Pulmonary artery endothelial cell (primary cell): Measurements from ENCODE around the gene MRPL48. TPM values are rescaled to one million over a fixed set of nuclear protein-coding genes. Genes with fewer than 3 reads are reported as not detected.
"Not testable (repeated sequence)": the region's sequence is repeated elsewhere in the genome, so short reads cannot be mapped to it uniquely, and the experiment has no call there.

Source experiments
- DNase-seq: peaks from one replicate; pipeline ENCODE4 v3.0.0-alpha.2; 2011; ENCODE audit warnings: low read depth, low spot score
- total RNA-seq: library from RNA; depleted of rRNA; stranded (reverse); fragments of >200 nt; gene quantifications from 2 replicates; pipeline ENCODE4 v1.2.3, GENCODE V29; 2014

Gene MRPL48
- total RNA-seq, result 28.6 and 41.0 TPM in 2 replicates

DNA sequence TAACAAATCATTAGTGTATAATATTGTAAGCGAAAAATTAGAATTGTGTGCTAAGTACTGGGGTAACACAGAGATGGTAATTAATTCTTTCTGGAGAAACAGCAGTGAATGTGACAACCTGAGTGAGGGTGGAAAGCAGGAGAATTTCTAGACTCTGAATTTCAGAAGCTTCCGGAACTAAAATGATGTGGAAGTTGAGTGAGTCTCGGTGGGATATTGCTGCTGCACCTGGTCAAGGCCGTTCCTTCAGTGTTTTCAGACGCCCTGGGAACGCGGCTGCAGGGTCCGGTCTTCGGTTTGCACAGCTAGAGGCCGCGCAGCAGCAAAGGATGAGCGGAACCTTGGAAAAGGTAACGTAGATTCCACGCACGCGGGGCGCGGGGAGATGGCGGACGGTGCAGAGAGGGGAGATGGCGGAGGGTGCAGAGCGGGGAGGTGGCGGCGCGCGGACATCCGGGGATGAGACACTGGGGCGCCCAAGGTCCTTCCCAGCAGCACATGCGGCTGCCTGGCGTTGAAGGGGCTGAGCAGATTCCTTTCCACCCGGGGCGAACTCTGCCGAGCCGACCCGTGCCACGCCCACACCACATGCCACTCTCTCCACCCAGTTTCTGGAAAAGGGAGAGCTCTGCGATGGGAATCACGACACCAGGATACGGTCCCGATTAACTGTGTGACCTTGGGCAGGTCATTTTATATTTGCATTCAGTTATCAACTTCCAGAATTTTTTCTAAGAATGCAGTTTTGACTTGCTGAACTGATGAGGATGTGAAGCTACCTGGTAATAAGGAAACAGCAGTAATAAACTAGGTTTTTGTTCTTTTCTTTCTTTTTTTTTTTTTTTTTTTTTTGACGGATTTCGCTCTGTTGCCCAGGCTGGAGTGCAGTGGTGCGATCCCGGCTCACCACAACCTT, at the start of gene MRPL48:
TSS of gene MRPL48 (plus strand) at position 232 of the 916 bp plus-strand sequence. CDS start at position 330, 98 bp downstream.
- peak; percentile 58 for DNase-seq

GRCh38 chr11:73743045-73743444, 44.6 kb upstream of the MRPL48 start:
- DNase-seq, result no peak

- DNase-seq, result no peak
These were observed 41.0 kb upstream of the MRPL48 start for GRCh38 chr11:73746701-73747100.

DNA sequence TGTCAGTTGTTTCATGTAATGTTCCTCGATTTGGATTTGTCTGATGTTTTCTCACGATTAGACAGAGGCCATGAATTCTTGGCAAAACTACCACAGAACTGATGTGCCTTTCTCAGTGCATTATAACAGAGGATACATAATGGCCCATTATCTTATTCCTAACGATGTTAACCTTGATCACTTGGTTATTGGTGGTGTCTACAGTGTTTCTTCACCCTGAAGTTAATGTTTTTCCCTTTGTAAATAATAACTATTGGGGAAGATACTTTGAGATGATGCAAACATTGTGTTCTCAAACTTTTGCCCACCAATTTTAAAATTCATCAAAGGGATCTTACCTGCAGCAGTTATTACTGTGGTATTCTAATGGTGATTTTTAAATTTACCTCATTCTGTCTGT, 39.9 kb upstream of the MRPL48 start:
- DNase-seq, result no peak

- no peak for DNase-seq
These were observed 39.4 kb upstream of the MRPL48 start for GRCh38 chr11:73748300-73748699.

- no peak for DNase-seq
These were observed 38.6 kb upstream of the MRPL48 start for GRCh38 chr11:73749118-73749517.

DNA sequence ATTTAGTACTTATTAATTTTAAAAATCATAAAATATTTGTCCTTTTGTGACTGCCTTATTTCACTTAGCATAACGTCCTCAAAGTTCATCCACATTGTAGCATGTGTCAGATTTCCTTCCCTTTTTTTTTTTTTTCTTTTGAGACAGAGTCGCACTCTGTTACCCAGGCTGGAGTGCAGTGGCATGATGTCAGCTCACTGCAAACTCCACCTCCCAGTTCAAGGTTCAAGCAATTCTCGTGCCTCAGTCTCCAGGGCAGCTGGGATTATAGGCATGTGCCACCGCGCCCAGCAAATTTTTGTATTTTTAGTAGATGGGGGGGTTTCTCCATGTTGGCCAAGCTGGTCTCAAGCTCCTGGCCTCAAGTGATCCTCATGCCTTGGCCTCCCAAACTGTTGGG, 37.4 kb upstream of the MRPL48 start:
- no peak for DNase-seq

- not testable (repeated sequence) for DNase-seq
These were observed 36.8 kb upstream of the MRPL48 start for GRCh38 chr11:73750862-73751261.

DNA sequence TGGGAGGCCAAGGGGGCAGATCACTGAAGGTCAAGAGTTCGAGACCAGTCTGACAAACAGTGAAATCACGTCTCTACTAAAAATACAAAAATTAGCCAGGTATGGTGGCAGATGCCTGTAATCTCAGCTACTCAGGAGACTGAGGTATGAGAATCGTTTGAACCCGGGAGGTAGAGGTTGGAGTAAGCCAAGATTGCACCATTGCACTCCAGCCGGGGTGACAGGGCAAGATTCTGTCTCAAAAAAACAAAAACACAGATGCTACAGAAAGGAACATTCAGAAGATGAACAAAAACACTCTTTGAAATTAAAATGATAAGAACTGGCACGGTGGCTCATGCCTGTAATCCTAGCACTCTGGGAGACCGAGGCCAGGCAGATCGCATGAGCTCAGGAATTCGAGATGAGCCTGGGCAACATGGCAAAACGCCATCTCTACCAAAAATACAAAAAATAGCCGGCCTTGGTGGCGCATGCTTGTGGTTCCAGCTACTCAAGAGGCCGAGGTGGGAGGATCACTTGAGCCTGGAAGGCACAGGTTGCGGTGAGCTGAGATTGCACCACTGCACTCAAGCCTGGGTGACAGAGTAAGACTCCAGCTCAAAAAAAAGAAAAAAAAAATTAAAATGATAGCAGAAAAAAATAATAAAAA, 35.3 kb upstream of the MRPL48 start:
- no peak for DNase-seq

- no peak for DNase-seq
These were observed 34.8 kb upstream of the MRPL48 start for GRCh38 chr11:73752903-73753302.

GRCh38 chr11:73753938-73754337, 33.7 kb upstream of the MRPL48 start:
- DNase-seq, result no peak

DNA sequence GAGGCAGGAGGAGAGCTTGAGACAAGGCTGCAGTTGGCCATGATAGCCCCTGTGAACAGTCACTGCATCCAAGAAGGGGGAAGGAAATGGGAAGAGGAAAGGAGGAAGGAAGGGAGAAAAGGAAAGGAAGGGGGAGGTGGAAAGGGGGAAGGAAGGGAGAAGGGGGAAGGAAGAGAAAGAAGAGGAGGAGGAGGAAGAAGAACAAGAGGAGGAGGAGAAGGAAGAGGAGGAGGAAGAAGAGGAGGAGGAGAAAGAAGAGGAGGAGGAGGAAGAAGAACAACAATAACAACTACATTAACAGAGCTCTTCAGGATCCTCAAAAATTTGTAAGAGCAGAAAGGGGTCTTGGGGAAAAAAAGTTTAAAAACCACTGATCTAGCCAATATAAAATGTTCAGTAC, 32.0 kb upstream of the MRPL48 start:
- DNase-seq, result no peak

DNA sequence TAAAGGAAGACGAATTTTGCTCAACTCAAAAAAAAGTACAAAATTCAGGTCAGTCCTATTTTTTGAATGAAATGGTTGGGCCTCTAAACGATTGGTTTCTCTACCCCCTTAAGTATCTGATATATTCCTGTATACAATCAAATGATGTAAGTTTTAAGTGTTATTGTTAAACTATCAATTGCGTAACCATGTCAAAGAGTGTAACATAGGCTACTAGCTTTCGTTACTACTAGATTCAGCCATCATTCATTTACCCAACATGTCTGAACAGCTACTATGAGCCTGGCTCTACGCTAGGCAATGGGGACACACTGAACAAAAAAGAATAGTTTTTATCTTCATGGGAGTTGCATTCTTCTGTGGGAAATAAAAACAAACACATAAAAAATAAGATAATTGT, 30.1 kb upstream of the MRPL48 start:
- DNase-seq, result no peak

DNA sequence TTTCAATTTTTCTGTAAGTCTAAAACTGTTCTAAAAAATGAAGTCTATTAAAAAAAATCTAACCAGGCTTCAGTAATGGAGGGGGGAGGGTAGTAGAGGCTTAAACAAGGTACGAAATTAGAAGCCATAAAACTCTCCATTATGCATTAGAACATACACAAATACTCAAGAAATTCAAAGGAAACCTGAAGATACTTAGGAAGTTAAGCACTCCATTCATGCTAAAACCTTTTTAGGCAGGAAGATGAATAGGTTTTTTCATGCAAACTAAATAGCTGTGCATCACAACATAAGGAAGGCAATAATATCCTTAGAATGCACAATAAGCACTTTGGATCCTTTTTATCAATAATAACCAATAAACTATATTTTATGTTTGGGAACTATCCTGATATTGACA, 29.2 kb upstream of the MRPL48 start:
- no peak for DNase-seq

DNA sequence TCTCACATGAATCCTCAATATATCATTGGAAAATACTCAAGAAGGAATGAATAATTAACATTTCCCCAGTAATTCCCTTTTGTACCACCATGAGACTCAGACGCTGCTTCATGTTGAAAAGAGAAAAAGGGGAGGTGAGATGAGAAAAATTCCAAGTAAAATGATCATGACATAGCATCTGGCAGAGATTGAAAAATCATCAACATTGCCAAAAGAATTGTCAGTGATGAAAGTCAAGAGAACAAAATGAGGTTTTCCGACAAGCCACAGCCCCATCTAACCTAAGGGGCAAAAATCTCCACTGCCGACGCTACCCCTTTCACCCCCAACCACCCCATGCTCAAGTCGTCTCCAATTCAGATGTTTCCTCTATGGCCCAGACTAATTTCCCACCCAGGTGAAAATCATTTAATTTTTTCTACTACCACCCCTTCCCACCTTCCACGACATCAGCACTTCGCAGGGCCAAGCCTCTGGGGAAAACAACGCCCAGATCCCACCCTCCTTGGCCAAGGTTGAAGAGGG, 28.0 kb upstream of the MRPL48 start:
- DNase-seq, result no peak

GRCh38 chr11:73760135-73760678, 27.5 kb upstream of the MRPL48 start:
- DNase-seq, result no peak

- DNase-seq, result peak; percentile 98
These were observed 26.8 kb upstream of the MRPL48 start, which contains the start of gene RAB6A for GRCh38 chr11:73760679-73761402. RAB6A (minus strand) TSS chr11:73761074; CDS start chr11:73760635, 439 bp downstream.

DNA sequence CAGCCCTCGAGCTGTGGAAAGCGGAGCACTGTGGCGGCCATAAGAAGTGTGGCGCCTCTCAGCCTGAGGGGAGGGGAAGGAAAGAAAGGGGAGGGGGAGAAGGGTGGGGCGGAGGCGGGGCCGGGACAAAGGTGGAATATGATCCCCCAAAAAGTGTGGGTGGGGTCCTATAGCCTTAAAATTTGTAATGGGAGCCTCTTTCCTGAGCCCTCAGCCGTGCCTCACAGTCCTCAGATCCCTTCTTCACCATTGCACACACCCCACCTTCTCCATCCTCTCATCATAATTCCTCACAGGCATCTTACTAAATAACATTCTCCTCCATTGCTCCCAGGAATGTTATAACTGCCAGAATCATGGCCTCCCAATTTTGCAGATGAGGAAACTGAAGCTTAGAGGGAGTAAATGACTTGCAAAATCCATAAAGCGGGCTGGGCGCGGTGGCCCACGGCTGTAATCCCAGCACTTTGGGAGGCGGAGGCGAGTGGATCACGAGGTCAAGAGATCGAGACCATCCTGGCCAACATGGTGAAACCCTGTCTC, 26.2 kb upstream of the MRPL48 start:
- DNase-seq, result no peak

DNA sequence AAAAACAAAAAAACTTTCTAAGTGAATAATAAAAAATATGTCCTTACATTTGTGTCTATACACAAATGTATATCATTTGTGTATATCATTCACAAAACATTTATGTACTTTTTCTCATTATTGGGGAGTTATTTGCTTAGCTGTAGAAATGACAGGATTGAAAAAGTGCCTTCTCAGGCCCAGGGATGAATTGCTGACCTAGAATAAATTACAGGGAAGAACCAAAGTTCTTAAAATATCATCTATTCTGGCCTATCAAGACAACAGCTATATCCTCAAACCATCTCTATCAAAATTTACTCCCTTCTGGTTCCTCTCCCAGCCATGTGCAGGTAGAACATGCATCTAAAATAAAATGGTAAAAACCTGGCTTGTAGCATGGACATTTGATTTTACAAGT, 24.9 kb upstream of the MRPL48 start:
- no peak for DNase-seq

GRCh38 chr11:73766763-73767162, 20.9 kb upstream of the MRPL48 start:
- no peak for DNase-seq

GRCh38 chr11:73770811-73771210, 16.9 kb upstream of the MRPL48 start:
- not testable (repeated sequence) for DNase-seq
